GM19023 (cell line): ENCODE measurements around the gene TMF1.

Experiments
- ATAC-seq: cut with Tn5 transposase; IDR thresholded peaks from one replicate; pipeline ENCODE4 v1.9.1; 2021; ENCODE audit warnings: mild to moderate bottlenecking, moderate library complexity; ENCODE audit not compliant: unreplicated experiment

TMF1 gene

DNA sequence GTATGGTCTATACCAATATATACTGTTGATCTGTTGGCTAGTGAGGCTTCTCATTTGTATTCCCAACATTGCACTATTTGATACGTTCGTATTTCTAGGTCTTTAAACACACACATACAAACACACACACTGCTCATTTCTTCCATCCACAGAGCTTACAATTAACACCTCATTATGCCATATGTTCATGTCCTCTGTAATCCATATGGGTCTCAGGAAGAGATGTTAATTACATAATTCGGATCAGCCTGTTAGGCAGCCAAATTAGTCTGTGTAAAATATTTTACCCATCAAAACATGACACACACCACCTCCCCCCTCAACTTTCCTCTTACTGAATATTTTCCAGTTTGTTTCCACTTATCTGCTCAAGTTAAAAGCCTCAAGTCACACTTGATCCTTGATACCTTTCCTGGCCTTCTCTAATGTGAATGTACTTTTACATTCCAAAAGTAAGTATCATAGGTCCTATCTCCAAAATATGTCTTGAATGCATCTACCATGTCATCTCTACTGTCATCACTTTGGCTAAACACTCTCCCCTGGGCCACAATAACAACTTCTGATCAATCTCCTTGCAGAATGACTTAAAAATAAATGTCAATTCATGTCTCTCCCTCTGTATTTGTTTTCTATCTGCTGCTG lies 66.9 kb downstream of the TMF1 start:
- no peak for ATAC-seq

DNA sequence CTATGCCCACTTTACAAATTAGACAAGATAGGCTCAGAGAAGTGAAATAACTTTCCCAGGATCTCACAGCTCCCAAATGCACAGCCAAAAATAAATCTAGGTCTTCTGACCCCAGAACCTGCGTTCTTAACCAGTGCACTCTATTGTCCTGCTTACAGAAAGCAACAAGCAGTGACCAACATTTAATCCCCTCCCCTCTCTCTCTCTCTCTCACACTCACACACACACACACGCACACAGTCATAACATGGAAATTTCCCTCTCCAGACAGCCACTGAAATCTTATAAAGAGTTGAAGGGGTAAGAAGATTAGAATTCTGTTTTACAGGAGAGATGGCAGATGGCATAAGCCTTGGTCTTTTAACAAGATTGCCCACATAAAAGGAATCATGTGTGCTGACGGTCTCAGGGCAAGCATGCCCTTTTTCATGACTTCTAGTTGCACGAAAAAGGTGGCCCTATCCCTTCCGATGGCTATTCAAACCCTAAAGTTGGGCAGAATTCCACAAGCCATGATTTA lies 68.1 kb downstream of the TMF1 start:
- ATAC-seq, result no peak

DNA sequence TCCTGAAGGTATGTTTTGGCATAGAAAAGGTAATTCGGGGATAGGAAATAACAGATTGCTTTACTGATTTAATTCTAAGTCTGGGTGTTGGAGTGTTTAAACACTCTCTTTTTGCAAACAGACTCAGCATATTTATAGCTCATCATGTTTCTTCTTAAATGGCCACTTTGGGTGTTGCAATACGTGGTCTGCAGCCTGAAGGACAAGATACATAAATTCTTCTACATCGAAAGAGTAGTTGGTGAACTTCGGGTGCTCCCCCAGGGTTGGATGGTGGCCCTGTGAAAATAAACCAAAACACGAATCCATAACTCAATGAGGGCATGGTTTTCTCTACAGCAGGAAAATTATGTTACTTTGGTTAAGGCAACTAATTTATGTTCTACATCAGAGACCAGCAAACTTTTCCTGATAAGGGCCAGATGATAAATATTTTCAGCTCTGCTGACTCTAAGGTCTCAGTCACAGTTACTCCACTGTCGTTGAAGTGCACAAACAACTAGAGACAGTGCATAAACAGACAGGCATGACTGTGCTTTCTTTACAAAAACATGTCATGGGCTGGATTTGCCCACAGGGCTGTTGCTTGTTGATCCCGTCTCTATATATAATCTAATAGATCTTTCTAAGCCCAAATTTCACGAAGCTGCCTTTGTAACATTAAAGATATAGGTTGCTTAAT lies 74.5 kb downstream of the TMF1 start:
- no peak for ATAC-seq

DNA sequence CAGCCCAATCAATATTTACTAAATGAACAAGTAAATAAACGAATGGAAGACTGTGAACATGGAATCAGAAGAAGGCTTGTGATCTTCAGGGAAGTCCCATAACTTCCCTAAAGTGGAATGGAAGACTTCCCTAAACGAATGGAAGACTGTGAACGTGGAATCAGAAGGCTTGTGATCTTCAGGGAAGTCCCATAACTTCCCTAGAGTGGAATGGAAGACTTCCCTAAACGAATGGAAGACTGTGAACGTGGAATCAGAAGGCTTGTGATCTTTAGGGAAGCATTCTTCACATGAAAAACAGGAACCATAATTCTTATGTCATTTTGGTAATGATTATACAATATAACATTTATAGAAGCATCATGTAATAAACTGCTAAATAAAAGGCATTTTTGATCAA lies 77.4 kb downstream of the TMF1 start:
- no peak for ATAC-seq

DNA sequence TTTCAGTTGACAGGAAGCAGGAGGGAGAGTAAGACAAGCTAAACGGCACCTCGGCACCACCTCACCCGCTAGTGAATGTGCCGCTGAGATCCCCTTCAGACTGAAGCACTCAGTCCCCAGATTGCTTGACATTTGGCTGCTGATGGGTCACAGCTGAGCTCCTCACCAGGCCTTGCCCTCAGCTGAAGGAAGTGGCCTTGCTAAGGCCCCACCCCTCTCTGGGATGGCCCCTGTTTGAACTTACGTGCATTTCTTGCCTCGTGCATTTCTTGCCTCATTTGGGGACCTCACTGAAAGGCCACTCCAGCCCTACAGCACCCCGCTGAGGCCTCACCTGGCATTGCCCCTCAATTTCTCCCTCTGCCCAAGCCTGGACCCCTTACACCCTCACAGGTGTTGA lies 78.5 kb downstream of the TMF1 start:
- ATAC-seq, result no peak

DNA sequence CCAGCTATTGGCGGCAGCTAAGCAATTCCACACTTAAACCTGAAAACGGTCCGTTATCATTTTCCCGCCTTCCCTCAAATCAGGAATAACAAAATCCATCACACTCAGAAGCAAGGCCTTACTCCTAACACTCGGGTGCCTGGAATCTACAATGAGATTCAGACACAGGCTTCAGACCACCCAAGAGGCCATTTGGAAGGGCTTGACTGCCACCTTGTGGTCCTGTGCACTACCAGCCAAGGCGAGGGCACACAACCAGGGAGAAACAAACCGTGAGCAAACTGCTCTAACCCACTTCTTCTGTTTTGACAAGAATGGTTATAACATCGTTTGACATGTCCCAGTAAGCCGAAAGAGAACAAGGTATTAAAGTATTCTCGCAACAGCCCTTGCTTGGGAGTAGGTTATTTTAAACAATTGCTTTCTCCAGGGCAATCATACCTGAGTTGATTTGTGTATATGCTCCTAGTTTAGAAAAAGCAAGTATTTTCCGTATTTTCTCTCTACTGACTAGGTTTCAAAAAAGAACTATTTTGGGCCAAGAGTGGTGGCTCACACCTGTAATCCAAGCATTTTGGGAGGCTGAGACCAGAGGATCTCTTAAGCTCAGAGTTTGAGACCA lies 79.7 kb downstream of the TMF1 start:
- ATAC-seq, result peak; percentile 87
